H54 (cell line): ENCODE measurements around the gene PCBP3.

Source experiments
- DNase-seq: peaks from one replicate; pipeline ENCODE4 v3.0.0; 2011; ENCODE audit warnings: low spot score, mixed read lengths; ENCODE audit not compliant: insufficient read length
- FAIRE-seq: peaks from 3 replicates; lab custom pipeline; 2011; peaks lifted over from hg19 to GRCh38; lab: Jason Lieb, UNC
- POLR2A ChIP-seq: IDR thresholded peaks from 2 replicates; pipeline ENCODE4 v1.6.1; 2011; ENCODE audit warnings: low read depth, mild to moderate bottlenecking, low read length

Gene PCBP3

GRCh38 chr21:45938811-45939520 is 295.4 kb downstream of the PCBP3 start:
- DNase-seq (no peak), FAIRE-seq (no peak)
- no peak for TF ChIP-seq POLR2A

GRCh38 chr21:45939521-45940045 is 296.1 kb downstream of the PCBP3 start:
- TF ChIP-seq POLR2A: no peak
- no peak for DNase-seq
- no peak for FAIRE-seq

GRCh38 chr21:45940091-45940490 is 296.6 kb downstream of the PCBP3 start:
- DNase-seq: no peak
- no peak for TF ChIP-seq POLR2A
- FAIRE-seq: no peak

GRCh38 chr21:45940621-45941337 is 297.3 kb downstream of the PCBP3 start:
- DNase-seq (no peak), FAIRE-seq (no peak)
- no peak for TF ChIP-seq POLR2A

GRCh38 chr21:45941338-45941710 is 297.8 kb downstream of the PCBP3 start:
- DNase-seq: no peak
- no peak for TF ChIP-seq POLR2A
- no peak for FAIRE-seq

- FAIRE-seq (no peak), DNase-seq (no peak)
- TF ChIP-seq POLR2A: no peak
Observed at GRCh38 chr21:45941717-45942546, 298.4 kb downstream of the PCBP3 start.

GRCh38 chr21:45942755-45943629 is 299.5 kb downstream of the PCBP3 start:
- no peak for DNase-seq
- no peak for FAIRE-seq
- TF ChIP-seq POLR2A: no peak

GRCh38 chr21:45943630-45944540 is 300.4 kb downstream of the PCBP3 start:
- DNase-seq (no peak), FAIRE-seq (no peak)
- TF ChIP-seq POLR2A: no peak

GRCh38 chr21:45944601-45945000 is 301.1 kb downstream of the PCBP3 start:
- FAIRE-seq: no peak
- no peak for TF ChIP-seq POLR2A

GRCh38 chr21:45945066-45945867 is 301.7 kb downstream of the PCBP3 start:
- FAIRE-seq: no peak
- DNase-seq: no peak
- TF ChIP-seq POLR2A: no peak

More at GRCh38 chr21:45944601-45945000, 301.1 kb downstream of the PCBP3 start:
- DNase-seq: no peak

GRCh38 chr21:45945868-45946210 is 302.3 kb downstream of the PCBP3 start:
- no peak for FAIRE-seq
- TF ChIP-seq POLR2A: no peak

More at GRCh38 chr21:45945868-45946210, 302.3 kb downstream of the PCBP3 start:
- DNase-seq: no peak
